Measurements from ENCODE around the gene ATP6V1C2. TPM values are rescaled to one million over a fixed set of nuclear protein-coding genes. Genes with fewer than 3 reads are reported as not detected.
A peak's percentile ranks its signal among the peaks of the same experiment; 100 is the strongest.
"Not testable (repeated sequence)": the region's sequence is repeated elsewhere in the genome, so short reads cannot be mapped to it uniquely, and the experiment has no call there.

Gene ATP6V1C2
- total RNA-seq, 1 experiment from 2014 or later: not detected

DNA sequence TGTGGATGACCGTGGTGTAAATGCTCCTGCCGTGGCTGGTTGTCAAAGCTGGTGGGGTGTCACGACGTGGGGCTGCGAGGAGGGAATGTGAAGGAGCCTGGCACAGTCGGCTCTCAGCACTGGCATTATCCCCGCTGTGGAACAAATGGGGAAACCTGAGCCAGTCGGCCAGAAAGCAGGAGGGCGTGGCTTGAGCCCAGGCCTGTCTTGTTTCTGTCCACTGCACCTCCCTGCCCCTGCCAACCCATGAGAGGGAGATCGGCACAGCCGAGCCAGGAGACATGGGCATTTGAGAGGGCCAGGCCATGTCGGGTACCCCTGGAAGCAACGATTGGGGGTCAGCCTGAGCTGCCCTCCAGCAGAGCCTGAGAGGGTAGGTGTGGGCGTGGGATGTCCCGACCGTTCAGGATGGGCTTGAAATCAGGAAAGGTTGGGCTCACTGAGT lies 46.7 kb downstream of the ATP6V1C2 start:
- DNase-seq (ENCODE audit: low read depth): peak; percentile 7

DNA sequence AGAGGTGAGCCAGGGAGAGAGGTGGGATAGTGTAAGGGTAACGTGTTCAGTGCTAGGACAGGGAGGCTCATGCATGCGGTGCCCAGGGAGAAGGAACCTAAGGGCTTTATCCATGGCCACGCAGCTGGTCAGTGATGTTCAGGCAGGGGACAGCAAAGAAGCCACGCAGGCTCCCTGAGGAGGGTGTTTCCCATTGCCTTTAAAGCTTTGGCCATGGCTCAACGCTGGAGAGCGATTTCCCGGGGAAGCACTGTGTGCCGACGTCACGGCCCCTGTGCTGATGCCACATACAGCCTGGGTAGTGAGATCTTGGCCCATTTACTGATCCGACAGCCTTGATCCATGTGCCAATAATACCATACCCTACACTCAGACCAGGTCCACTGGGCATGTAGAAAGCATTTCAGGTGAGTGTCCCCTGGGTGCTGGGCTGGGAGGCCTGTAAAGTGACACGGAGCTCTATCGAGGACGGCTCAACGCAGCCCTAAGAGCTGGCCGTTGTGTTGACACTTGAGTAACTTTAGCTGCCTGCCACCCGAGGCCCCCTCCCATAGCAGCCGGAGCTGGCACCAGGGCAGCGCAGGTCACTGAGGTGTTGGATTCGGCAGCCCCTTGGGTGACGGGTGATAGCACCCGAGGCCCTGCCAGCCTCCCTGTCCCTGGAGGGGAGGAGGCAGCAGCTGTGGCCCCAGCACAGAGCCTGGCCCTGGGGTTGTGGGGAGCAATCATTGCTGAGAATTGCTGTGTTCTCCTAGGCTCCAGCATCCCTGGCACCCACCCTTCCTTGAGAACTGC lies 49.7 kb downstream of the ATP6V1C2 start:
- DNase-seq (ENCODE audit: low read depth): no peak

DNA sequence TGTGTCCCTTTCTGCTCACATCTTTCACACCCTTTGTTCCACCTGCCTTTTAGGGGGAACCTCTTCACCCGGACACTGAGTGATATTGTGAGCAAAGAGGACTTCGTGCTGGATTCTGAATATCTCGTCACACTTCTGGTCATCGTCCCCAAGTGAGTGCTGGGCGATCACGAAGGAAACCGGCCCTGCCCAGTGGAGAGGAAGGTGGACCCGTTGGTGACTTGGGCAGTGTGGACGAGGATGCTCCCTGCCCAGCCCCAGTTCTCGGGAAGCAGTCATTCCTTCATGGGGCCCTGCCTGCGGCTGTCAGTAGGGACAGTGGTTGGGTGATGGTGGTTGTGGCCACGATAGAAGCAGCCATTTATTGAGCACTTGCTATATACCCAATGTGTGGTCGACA lies 50.4 kb downstream of the ATP6V1C2 start:
- no peak for DNase-seq (ENCODE audit: low read depth)

DNA sequence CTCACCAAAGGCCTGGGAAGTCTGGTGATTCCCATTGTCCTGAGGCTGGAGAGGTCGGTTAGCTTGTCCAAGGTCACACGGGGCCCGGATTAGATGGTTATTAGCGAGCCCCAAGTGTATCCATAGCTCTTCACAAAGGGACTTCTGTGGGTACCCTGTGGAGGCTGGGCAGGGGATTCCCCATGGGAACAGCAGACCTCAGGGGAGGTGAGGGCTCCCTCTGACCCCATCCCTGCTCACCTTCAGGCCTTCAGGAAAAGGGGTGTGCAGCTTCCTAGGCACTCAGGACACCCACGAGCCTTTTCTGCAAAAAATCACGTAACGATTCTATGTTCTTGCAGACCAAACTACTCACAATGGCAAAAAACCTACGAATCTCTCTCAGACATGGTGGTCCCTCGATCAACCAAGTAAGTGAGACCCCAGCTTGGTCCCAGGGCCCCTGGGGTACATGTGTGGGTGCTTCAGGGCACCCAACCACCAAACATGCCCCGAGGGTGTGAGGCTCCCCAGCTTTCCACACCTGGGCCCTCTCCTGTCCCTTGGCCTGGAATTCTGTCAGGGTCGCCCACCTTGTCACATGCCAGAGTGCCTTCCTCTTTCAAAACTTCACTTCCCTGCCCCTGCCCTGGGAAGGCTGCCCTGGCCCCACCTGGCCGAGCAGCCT lies 50.9 kb downstream of the ATP6V1C2 start:
- no peak for DNase-seq (ENCODE audit: low read depth)

DNA sequence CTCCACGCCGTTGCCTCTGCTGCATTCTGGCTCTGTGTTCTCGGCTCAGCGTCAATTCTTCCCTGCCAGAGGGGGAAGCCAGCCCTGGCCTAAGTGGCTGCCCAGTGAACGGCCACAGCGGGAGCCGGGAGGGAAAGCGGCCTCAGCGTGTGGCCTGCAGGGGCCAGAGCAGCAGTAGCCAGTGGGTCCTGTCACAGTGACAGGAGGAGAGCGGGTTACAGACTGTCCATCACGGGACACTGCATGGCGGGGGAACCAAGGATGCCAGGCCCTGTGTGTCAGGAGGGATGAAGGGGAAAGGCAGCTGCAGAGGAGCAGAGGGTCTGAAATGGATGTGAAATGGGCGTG lies 51.4 kb downstream of the ATP6V1C2 start:
- no peak for DNase-seq (ENCODE audit: low read depth)

DNA sequence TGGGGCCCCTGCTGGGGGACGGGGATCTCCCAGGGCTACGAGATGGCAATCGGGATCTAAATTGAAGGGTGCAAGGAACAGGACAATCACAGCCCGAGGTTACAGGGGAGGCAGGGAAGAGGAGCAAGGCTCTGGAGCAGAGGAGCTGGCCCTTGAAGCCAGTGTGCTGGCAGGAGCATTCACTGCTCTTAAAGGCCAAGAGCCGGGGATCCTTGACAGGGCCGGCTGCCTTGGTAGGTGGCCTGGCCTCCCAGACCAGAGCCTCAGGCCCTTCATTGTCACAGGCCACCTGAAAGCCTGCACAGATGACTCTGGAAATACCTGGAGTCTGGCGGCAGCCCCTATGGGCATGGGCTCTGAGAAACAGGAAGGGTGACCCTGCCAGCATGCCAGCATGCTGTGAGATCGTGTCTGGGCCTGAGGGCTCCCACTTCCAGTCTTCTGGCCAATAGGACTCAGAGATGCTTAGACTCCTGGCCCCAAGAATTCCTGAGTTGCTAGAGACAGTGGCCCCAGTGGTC lies 52.5 kb downstream of the ATP6V1C2 start:
- DNase-seq (ENCODE audit: low read depth): no peak

DNA sequence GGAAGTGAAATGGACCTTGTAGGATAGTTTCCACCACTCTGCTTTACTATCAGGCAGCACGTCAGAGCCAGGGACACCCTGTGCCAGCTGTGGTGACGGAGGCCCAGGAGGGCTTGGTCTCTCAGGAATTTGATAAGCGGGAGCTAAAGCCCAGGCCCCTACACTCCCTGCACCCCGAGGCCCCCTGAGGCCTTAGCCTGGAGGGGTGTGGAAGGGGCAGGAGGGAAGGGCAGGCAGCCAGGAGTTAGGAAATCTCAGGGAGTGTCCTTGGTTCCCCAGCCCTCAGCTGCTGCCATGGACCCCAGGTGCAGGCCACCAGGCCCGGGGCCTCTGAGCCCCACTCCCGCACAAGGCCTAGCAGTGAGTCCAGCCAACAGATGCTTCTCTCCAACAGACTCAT lies 53.0 kb downstream of the ATP6V1C2 start:
- no peak for DNase-seq (ENCODE audit: low read depth)

DNA sequence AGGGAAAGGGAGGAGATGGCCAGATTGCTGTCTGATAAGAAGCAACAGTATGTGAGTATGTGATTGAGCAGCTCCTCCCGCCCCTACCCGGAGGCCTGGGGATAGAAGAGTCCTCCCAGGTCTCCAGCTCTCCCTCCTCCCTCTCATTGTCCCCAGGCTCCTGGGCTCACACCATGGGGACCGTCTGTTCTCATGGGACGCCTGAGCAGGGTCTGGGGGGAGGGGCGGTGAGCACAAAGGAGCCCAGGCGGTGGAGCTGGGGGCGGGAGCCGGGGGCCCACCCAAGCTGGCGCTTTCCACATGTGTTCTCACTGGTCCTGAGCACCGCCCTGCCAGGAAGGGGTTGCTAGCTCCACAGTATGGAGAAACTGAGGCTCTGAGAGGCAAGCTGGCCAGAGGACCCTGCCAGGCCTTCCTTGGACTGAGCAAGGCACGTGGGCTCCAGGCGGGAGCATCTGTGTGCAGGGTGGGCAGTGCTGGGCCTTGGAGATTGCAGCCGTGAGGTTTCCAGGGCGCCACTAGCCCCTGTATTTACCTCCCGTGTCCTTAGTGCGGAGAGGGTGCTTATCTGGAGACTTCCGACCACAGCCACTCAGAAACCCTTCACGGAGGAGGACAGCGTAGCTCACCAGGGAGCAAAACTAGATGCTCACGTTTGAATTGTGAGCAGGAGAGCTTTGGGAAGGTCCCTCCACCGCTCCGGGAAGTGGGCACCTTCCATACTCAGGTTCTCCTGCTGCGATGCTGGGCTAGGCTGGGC lies 53.8 kb downstream of the ATP6V1C2 start:
- no peak for DNase-seq (ENCODE audit: low read depth)

DNA sequence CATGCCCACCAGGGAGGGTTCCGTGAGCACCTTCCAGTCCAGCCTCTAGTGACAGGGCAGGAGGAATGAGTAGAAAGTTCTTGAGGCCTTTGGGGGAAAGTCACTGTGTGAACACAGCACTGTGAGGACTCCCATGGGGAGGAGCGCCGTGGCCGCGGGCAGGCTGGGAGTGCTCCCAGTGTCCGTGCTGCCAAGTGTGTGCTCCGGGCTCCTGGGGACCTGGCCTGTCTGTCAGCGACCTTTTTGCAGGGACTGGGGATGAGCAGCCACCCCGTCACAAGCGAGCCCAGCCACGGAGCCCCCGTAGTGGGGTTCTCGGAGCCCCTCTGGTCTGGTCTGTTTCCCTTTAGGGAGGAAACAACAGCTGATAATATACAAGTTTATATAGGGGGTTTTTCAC lies 54.4 kb downstream of the ATP6V1C2 start:
- no peak for DNase-seq (ENCODE audit: low read depth)

DNA sequence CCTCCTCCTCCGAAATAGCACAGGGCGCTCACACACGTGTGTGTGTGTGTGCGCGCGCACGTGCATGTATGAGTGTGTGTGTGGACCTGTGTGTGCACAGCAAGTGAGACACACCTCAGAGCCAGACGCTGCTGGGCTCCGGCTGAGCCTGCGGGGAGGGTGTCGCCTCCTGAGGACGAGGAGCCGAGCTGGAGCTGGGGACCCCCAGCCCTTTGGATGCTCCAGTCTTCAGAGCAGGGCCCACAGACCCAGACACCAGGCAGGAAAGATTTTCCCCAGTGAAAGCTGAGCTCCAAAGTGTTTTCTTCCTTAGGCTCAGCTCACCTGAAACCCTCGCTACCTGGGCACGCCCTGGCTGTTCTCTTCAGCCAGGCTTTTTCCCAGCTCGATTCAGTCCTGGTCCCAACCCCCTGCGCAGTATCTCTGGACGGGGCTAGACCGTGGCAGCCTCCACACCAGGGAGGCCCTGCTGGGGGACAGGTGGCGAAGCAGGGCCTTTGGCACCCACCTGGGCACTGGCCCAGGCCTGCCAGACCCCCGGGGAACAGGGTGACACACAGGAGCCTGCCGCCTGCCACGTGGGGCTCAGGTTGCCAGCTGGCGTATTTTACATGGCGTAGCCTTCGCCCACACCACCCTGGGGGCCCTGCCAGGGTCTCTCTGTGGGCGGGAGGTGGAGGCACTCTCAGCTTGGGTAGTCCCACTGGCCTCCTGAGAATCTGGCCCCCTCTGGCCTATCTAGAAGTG lies 55.0 kb downstream of the ATP6V1C2 start:
- no peak for DNase-seq (ENCODE audit: low read depth)

DNA sequence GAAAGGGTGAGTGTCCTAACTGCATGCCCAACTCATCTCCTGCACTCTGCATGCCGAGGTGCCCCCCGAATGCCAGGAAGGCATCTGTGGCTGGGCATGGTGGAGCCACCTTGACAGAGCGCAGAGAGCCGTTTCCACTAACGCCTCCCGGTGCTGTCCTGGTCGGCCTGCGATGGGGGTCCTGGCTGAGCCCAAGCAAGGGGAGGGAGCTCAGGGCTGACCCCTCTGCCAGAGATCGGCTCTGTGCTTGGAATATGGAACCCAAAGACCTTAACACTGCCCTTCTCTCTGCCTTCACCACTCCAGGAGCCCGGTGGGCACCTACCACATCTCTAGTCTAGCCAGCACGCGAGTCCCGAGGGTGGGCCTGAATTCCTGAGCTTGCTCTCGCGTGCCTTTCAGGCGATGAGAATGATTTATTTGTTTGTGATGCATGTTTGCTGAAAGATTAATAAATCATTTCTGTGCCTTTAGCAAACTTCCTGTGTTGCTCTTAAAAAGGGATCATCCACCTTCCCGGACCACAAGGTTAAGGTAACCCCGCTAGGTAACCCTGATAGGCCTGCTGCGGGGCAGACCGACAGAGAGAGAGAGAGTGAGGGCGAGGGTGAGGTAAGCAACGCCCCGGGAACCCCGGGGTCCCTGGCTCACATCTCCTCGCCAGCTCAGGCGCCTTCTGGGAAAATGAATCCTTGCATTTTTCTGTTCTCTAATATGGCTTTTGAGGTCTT lies 55.8 kb downstream of the ATP6V1C2 start:
- DNase-seq (ENCODE audit: low read depth): no peak

DNA sequence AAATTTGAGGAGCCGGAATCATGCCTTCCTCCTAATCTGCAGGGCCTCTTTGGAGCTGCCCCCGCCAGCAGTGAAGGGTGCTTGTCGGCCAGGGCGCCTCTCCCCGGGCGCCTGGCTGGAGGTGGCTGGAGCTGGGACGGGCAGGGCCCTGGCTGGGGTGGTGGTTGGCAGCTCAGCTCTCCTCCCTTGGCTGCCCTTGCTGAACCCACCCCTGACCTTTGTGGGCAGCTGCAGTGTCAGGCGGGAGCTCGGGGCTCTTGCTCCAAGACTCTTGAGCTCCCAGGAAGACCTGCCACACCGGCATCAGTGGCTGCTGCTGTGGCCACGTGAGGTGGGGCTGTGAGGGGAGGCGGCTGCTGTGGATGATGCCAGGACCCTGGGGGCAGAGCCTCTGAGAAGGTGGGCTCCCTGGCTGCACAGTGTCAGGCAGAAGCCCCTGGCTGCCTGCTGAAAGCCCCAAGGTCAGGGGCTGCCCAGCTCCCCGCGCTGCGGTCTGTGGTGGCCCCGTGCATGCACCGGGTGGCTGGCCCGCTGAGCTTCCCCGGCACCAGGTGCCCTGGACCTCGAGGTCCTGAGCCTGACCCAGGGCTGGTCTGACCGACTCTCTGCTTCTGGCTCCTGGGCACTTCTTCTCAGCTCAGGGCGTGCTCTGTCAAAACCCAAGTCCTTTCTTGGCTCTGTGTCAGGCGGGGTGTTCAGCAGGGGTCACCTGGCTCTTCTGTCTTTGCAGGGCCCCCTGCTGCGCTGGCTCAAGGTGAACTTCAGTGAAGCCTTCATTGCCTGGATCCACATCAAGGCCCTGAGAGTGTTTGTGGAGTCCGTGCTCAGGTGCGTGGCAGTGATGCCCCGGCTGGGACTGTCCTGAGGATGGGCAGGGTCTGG lies 56.7 kb downstream of the ATP6V1C2 start:
- DNase-seq (ENCODE audit: low read depth): no peak

DNA sequence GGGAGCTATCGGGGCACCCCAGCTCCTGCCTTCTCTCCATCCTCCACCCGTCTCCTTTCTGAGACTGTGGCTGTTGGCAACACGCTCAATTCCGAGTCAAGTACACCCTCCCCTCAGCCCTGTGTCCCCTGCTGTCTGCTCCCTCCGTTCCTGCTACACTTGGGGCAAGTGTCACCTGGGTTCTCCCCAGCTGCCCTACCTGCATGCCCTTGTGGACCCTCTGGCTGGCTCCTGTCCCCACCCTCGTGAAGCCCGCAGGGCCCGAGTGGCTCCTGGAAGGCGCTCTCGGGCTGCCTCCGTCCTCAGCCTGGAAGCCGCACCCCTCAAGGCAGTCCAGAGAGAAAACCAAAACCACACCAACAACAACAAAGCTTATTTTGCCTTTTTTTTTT lies 57.3 kb downstream of the ATP6V1C2 start:
- DNase-seq (ENCODE audit: low read depth): no peak

DNA sequence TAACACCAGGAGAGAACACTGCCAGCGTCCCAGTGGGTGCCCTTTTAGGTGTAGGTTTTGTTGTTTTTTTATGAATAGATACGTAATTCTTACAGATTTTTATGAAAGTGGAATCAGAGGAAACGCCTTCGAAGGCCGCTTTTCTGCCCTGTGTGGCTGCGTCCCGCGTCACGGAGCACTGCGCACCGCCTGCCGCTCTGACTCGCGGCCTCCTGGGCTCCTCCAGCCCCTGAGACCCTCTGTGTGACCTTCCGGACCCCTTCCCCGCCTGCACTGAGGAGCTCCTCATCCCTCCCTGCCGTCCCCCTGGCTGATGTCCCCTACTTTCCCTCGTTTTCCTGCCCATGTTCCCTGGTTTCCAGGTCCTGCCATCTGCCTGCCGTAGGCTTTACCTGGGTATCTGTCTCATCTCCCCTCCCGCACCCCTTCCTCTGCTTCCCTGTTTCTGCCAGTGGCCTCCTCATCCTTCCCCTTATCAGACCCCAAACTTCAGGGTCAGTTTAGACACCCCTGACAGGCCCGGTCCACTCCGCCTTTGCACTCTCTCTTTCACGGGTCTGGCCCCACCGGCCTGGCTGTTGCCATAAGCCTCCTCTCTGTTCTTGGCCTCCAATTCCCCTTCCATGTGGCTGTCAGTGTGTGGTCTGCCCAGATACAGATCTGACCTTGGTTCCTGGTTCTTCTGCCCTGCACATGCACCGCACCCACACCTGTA lies 58.5 kb downstream of the ATP6V1C2 start:
- DNase-seq (ENCODE audit: low read depth): no peak

DNA sequence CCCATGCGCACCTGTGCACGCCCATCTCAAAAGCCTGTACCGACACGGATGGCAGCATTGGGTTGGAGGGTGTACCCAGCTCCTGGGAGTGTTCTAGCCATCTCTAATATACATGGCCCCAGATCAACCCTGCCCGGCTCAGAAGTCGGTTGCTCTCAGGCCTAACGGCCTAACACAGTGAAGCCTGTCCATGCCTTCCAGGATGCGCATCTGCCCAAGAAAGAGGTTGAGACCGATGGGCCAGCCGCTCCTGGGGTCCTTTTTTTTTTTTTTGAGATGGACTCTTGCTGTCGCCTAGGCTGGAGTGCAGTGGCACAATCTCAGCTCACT lies 59.0 kb downstream of the ATP6V1C2 start:
- DNase-seq (ENCODE audit: low read depth): no peak

DNA sequence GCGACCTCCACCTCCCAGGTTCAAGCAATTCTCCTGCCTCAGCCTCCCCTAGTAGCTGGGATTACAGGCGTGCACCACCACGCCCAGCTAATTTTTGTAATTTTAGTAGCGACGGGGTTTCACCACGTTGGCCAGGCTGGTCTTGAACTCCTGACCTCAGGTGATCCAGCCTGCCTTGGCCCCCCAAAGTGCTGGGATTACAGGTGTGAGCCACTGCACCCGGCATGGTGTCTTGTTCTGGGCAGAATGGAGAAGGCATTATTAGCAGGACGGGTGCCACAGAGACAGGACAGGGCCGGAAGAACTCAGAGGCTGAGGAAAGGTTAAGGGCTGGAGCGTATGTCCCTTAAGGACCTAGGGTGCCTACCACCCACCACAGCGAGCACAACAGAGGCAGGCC lies 59.4 kb downstream of the ATP6V1C2 start:
- DNase-seq (ENCODE audit: low read depth): not testable (repeated sequence)

DNA sequence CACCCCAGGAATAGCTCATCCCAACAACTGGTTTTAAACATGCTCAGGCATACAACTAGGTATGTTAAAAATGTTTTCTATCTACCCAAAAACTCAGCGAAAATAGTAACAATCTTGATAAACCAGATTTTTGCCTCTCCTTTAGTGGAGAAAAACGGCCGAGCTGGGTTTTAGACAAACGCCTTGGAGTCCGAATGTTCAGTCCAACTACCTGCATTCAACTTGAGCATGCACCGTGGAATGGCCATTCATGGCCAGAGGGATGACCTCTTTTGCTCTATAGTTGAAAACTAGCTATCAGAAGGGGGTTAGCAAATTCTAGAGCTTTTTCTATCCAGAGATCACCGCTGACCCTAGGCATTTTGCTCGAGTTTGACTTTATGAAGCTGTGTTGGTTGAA lies 60.3 kb downstream of the ATP6V1C2 start:
- DNase-seq (ENCODE audit: low read depth): no peak

DNA sequence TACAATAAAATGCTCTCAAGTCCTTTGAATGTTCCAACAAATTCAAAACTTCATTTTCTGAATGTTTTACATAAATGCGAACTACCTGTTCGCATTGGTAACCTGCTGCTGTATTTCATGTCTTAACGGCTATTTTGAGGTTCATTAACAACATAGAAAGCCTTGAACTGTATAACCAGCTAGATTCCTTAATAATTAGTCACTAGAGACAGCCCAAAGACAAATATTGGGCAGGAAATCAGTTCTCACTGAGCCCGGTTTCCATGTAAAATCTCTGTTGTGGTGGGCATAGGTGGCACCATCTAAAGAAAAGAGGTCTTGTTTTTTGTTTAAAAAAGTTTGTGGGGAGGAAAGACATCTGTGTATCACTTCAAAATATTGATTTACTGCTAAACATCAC lies 62.0 kb downstream of the ATP6V1C2 start:
- no peak for DNase-seq (ENCODE audit: low read depth)

DNA sequence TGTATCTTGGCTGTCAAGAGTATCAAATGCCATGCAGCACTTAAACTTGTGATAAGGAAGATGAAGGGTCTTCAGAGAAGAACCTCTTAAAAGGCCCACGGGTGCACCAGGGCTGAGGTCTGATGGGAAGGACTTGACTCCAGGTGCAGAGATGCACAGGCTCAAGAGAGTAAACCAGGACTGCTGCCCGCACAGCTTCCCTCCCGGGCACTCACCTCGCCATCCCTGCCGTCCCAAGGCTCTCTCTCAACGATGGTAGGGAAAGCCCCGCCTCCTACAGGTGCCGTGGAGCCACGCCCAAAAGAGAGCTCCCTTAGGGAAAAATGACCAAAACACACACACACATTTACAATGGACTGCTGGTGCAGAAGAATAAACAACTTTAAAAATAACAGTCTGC lies 63.3 kb downstream of the ATP6V1C2 start:
- no peak for DNase-seq (ENCODE audit: low read depth)
